HG03575 (cell line): ENCODE measurements around the gene TMED8.
A peak's percentile ranks its signal among the peaks of the same experiment; 100 is the strongest.

Experiments
- ATAC-seq: cut with Tn5 transposase; IDR thresholded peaks from one replicate; pipeline ENCODE4 v1.9.1; 2021; ENCODE audit not compliant: unreplicated experiment, insufficient number of reproducible peaks, low FRiP score; ENCODE audit errors: extremely low read depth

TMED8 gene

DNA sequence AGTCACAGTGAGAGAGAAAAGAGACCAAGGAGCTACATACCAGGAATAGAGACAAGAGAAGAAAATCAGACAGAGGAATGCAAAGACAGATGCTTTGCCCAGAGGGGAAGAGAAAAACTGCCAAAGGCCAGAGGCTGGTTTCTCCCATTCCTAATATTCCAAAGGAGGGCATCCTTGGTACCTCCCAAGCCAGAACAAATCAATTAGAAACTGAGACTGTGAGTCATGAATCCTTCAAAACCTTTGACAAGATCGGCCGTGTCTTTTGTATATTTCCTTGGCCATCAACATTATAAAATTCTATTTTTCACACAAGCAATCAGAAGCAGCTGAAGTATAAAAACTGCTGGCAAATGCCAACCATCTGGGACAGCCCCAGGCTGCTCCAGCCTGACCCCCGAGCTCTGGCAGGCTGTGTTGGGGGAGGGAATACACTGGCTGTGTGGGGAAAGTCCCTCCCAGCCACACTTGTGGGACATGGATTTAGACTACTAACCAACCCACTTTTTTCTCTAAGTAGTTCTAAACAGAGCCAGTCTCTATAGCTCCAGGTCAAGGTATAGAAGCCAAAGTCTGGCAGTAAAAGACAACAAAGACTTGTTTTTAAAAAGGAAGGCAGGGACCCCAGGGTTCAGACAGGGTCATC lies 69.9 kb downstream of the TMED8 start:
- ATAC-seq, result no peak

DNA sequence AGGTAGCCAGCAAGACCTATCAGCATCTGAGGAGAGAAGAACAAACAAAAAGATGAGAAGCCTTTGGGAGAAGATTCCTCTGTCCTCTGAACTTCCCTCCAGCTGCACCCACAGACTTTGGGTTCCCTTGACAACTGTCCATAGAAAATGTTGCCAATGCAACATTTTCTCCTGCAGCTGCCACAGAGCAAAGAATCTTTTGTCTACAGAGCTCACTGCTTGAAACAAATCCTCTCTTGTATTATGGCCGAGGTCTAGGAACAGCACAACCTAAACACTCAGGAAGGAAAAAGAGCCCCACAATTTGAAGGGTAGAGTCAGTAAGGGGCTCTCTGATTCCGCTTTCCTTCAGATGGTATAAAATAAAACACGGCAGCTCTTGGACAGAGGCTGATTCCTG lies 70.5 kb downstream of the TMED8 start:
- ATAC-seq, result no peak

DNA sequence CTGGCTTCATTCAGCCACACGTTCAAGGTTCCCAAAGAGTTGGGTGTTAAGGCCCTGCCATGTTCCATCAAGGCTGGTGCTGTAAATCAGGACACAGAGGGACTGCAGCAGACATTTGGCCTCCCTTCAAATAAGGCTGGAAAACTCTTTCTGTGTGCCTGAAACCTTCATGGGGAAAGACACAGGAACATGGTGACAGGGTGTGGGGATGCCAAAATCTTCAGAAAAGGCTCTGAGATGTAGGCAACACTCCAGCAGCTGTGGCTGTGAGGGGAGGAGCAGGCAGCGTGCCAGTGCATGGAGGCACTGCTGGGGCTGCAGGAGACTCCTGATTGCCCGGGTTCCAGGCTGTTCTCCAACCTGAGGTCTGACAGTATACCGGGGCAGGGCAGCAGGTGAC lies 71.2 kb downstream of the TMED8 start:
- no peak for ATAC-seq

DNA sequence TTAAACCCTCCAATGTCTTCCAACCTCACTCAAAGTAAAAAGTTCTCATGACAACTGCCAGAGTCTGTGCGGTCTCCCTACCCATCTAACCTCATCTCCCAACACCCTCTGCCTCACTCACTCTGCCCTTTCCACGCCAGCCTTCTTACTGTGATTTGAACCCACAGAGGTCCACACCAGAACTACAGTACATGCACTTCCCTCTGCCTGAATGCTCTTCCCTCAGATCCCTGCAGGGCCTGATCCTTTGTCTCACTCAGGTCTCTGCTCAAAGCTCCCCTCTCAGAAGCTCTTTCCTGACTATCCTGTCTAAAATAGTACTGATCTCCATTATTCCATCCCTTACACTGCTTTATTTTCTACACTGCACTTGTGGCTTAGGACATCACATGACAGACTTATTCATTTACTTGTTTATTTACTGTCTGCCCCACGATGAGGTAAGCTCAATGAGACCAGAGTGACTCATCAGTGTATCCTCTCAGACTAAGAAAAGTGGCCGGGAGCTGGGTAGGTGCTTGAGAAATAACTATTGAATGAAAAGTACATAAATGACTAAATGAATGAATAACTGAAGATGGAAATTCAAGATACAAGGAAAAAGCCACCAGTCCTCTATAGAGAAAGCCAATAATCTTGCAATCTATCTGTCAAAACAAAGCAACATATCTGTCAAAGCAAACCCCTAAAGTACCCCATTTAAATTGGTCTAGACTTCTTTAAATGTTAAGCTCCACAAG lies 73.3 kb downstream of the TMED8 start:
- ATAC-seq, result peak; percentile 62

DNA sequence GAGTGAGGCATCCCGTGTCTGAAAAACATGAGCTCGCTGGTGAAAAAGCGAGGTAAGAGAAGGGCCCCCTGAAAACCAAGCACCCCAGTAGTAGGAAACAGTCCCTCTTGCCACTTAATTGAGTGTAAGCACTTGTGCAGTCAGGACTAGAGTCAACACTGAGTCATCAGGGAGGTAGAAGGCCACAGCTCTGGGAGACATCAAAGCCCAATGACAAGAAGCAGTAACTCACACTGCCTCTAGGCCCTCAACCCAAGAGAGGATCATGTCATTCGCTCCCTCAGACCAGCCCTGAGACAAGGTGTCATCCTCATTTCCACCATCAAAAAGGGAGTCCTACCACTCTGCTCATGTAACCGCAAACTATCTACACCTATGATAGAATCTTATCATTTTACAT lies 74.0 kb downstream of the TMED8 start:
- ATAC-seq, result no peak

DNA sequence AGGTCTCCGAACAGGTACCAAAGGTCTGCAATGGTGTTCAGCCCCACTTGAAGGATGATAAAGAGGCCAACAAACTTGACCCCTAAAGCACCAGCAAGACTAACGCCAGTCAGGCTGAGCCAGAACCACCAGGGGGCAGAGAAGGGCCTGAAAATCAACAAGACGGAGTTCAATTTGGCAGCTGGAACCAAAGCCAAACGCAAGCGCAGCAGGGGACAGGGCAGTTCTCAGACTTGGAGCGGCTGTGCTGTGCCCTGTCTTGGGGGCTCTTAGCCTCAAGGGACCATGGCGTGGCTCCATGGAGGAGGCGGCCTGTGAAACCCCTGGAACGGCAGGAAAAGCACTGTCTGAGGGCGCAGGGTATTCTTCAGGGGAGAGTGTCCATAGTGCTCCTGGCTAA lies 75.8 kb downstream of the TMED8 start:
- no peak for ATAC-seq

DNA sequence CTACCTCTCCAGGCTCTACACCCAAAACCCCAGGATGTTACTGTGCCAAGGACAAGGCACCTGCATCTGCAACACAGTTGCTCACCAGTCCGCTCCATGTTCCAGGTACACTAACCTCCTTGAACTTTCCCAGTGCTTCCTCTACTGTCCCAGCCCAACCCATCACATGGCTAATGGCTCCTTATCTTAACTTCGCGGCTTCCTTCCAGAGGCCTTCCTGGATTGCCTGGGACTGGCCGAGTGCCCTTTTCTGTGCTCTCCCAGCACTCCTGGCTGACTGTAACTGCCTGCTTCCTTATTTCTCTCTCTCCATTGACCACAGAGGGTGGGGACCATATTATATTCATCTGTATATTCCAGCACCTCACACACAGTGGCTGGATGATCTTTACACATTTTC lies 77.1 kb downstream of the TMED8 start:
- no peak for ATAC-seq

DNA sequence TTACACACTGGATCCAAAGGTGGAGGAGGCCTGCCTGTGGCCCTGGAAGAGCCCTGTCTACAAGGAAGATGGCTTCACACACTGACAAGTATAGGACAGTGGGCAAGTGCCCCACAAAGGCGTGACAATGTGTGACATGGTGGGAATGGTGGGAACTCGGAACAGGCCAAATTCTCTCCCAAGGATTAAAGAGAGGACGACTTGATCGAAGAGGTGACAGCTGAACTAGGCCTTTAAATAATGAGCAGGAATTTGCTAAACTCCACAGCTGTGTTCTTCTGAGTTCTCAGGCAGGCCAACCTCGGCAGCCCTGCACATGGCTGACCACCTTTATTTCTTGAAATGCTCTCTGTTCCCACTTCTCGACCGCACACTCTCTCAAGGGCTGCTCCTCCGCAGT lies 80.0 kb downstream of the TMED8 start:
- no peak for ATAC-seq

DNA sequence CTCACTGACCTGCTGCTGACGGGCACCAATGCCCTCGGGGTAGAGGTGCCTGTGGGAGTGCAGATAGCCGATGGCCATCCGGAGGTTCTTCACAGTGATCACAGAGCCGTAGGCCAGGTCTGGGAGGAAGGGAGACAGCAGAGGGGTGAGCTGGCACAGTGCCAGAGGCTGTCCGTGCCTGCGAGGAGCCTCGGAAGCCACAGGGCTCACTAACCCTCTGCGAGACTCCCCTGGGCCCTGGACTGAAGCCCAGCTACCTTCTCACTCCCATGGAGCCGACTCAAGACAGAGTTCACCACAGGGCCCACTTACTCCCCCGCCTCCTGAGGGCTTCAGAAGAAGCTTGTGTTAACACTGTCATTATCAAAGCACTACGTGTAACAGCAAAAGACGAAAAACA lies 80.7 kb downstream of the TMED8 start:
- ATAC-seq, result no peak

DNA sequence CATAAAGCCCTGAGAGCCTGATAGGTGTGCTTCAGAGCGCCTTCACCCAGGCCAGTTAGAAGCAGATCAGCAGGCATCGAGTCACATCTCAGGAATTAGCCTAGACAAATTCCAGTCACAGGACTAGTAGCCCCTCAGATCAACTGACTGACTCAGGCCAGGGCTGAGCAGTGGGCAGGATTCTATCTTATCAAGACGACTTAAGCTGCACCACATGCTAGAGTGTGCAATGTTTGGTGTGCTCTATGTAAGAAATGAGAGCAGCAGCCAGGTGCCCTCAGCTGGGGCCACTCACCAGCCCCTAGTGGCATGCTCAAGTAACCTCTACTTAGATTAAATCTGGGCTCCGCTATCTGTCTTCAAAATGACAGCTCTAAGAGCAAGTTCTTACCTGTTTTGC lies 86.2 kb downstream of the TMED8 start:
- no peak for ATAC-seq

DNA sequence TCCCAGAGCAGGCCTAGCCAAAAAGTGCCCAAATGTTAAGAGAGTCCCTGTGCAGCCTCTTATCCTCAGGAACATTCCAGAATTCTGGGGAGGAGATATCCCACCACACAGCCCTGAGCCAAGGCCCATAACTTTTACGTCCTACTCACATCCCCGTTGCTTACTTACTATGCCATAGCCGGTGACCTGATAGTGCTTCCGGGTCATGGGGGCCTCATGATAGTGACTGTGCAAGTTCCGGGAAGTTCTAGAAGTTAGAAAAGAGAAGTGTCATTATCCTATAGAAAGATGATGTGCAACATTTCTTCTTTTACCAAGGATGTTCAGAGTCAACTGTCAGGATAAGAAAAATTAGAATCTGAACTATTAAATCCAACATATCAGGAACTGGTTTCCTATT lies 90.3 kb downstream of the TMED8 start:
- no peak for ATAC-seq
